HCT116 (cell line): ENCODE results near the gene STH. TPM values are rescaled to one million over a fixed set of nuclear protein-coding genes. Genes with fewer than 3 reads are reported as not detected.

Experiments used
- ATAC-seq: fragments of 200-7000 bp; cut with Tn5 transposase; 2 replicates; pipeline ENCODE4 v1.9.1; 2020; ENCODE audit warnings: mild to moderate bottlenecking, moderate library complexity
- BruUV-seq: library from RNA; stranded (reverse); fragments of 400-500 nt; replicated peaks from 2 replicates; lab custom pipeline; 2021; lab: Mats Ljungman, UMichigan
- CTCF ChIA-PET: fragments of 300-600 bp; sonication (Branson Sonifier 250); formaldehyde crosslinking; loops from one replicate; lab custom pipeline; 2021; ENCODE audit warnings: antibody characterized with exemption; lab: Charles Lee
- POLR2A ChIA-PET: fragments of 300-600, 350-600 bp; sonication (Branson Sonifier 250); formaldehyde crosslinking; loops from one replicate; lab custom pipeline; 2021; ENCODE audit warnings: antibody characterized with exemption; lab: Charles Lee
- RAD21 ChIA-PET, 2 experiments: fragments of 300-600 bp; sonication (Branson Sonifier 250); formaldehyde crosslinking; loops; one replicate each; lab custom pipeline; 2023; ENCODE audit warnings: low total read pairs in 2 of 2; ENCODE audit not compliant: uncharacterized antibody in 2 of 2, unreplicated experiment in 2 of 2, low non-redundant PET in 1 of 2; lab: Charles Lee
- DNase-seq: peaks from one replicate; pipeline ENCODE4 v3.0.0-alpha.2; 2010; ENCODE audit warnings: low read depth, low spot score
- H2AFZ ChIP-seq: fragments of 200-600 bp; shearing (Covaris generic), sonication (generic); 2 replicates; pipeline ENCODE4 v1.6.1; 2017; ENCODE audit warnings: low read depth, mixed run types, mixed read lengths, antibody characterized with exemption, low read length; ENCODE audit not compliant: poor library complexity, severe bottlenecking
- H3K27ac ChIP-seq: 2 replicates; pipeline ENCODE4 v1.5.1; 2012; ENCODE audit warnings: low read depth, low read length
- H3K27me3 ChIP-seq: fragments of 200-600 bp; sonication (generic); 2 replicates; pipeline ENCODE4 v1.6.1; 2016; ENCODE audit warnings: mixed run types, low read length, mixed read lengths; ENCODE audit not compliant: insufficient read depth
- H3K36me3 ChIP-seq, 2 experiments: fragments of 200-500 bp in 1 of 2; fragments of 200-600 bp in 1 of 2; sonication (Bioruptor generic) in 1 of 2; sonication (generic) in 1 of 2; 2 replicates each; pipeline versions ENCODE4 v1.5.1 to v1.6.1; 2014 to 2016; ENCODE audit warnings: low read length in 2 of 2, inconsistent platforms in 1 of 2, mixed read lengths in 1 of 2, mixed run types in 1 of 2; ENCODE audit not compliant: insufficient read depth in 2 of 2, control insufficient read depth in 1 of 2
- H3K4me1 ChIP-seq, 2 experiments: fragments of 200-600 bp in 1 of 2; sonication (generic) in 1 of 2; 2 replicates each; pipeline versions ENCODE4 v1.5.1 to v1.6.1; 2012 to 2017; ENCODE audit warnings: low read length in 2 of 2, inconsistent platforms in 1 of 2, mild to moderate bottlenecking in 1 of 2, mixed read lengths in 1 of 2, mixed run types in 1 of 2, moderate library complexity in 1 of 2; ENCODE audit not compliant: insufficient read depth in 2 of 2, control insufficient read depth in 1 of 2
- H3K4me2 ChIP-seq: fragments of 200-600 bp; sonication (generic); 2 replicates; pipeline ENCODE4 v1.6.1; 2017; ENCODE audit warnings: mixed run types, low read length, mixed read lengths
- H3K4me3 ChIP-seq, 2 experiments: fragments of 200-600 bp in 1 of 2; sonication (generic) in 1 of 2; replicated peaks in 1 of 2; 2 replicates each; pipeline ENCODE4 v1.5.1; 2011 to 2016; ENCODE audit warnings: low read length in 2 of 2, control low read depth in 1 of 2, low read depth in 1 of 2, mild to moderate bottlenecking in 1 of 2, mixed read lengths in 1 of 2, mixed run types in 1 of 2
- H3K79me2 ChIP-seq: fragments of 200-600 bp; sonication (generic); 2 replicates; pipeline ENCODE4 v1.6.1; 2017; ENCODE audit warnings: mild to moderate bottlenecking, mixed run types, low read length, moderate library complexity, mixed read lengths; ENCODE audit not compliant: insufficient read depth
- H3K9ac ChIP-seq: fragments of 200-600 bp; sonication (generic); 2 replicates; pipeline ENCODE4 v1.6.1; 2016; ENCODE audit warnings: low read length, mixed read lengths
- H3K9me2 ChIP-seq: fragments of 200-600 bp; sonication (generic), shearing (Covaris generic); 2 replicates; pipeline ENCODE4 v1.6.1; 2017; ENCODE audit warnings: mixed run types, mild to moderate bottlenecking, moderate library complexity; ENCODE audit not compliant: insufficient read depth
- H3K9me3 ChIP-seq, 2 experiments: fragments of 200-500 bp in 1 of 2; fragments of 200-600 bp in 1 of 2; sonication (Bioruptor generic) in 1 of 2; sonication (generic) in 1 of 2; 2 replicates each; pipeline ENCODE4 v1.6.1; 2014 to 2017; ENCODE audit warnings: low read length in 2 of 2, mixed read lengths in 2 of 2, inconsistent platforms in 1 of 2, low read depth in 1 of 2, mild to moderate bottlenecking in 1 of 2, mixed run types in 1 of 2, moderate library complexity in 1 of 2; ENCODE audit not compliant: control insufficient read depth in 1 of 2, insufficient read depth in 1 of 2
- H4K20me1 ChIP-seq: fragments of 200-600 bp; sonication (generic), shearing (Covaris generic); 2 replicates; pipeline ENCODE4 v1.6.1; 2017; ENCODE audit warnings: mixed run types, mild to moderate bottlenecking, moderate library complexity; ENCODE audit not compliant: insufficient read depth
- EGR1 ChIP-seq: IDR thresholded peaks from 2 replicates; pipeline ENCODE4 v1.6.1; 2012; ENCODE audit warnings: low read depth
- EZH2 ChIP-seq: fragments of 200-600 bp; sonication (generic); IDR thresholded peaks from 2 replicates; pipeline ENCODE4 v1.6.1; 2017; ENCODE audit warnings: antibody characterized with exemption, mixed run types
- EZH2phosphoT487 ChIP-seq: fragments of 200-600 bp; IDR thresholded peaks from 2 replicates; pipeline ENCODE4 v1.6.1; 2018; ENCODE audit warnings: antibody characterized with exemption, borderline replicate concordance
- RAD21 ChIP-seq: IDR thresholded peaks from 2 replicates; pipeline ENCODE4 v1.6.1; 2012; ENCODE audit warnings: low read depth, mild to moderate bottlenecking
- SRF ChIP-seq: IDR thresholded peaks from 2 replicates; pipeline ENCODE4 v1.6.1; 2012; ENCODE audit warnings: low read depth
- TCF7L2 ChIP-seq: IDR thresholded peaks from 2 replicates; pipeline ENCODE4 v1.7.0; 2011; ENCODE audit warnings: borderline replicate concordance, inconsistent platforms; ENCODE audit not compliant: insufficient read depth, insufficient read length; ENCODE audit errors: extremely low read depth
- ZNF274 ChIP-seq: fragments of 200-500 bp; sonication (Bioruptor generic); IDR thresholded peaks from 2 replicates; pipeline ENCODE4 v1.6.1; 2014; ENCODE audit warnings: mild to moderate bottlenecking, low read depth, low read length, inconsistent platforms
- intact Hi-C: fragments of 100-400 bp; cut with micrococcal nuclease; formaldehyde crosslinking; loops from 2 replicates; pipeline ENCODE4 v1.10.0; 2022
- total RNA-seq: library from RNA; stranded (reverse); gene quantifications from one replicate; pipeline ENCODE4 v1.2.1, GENCODE V29; 2021; ENCODE audit not compliant: unreplicated experiment

Gene STH
- total RNA-seq, 1 experiment from 2014 or later, result not detected

GRCh38 chr17:46023783-46024388 is 24.8 kb downstream of the STH start:
- TF ChIP-seq EGR1 (no peak), ZNF274 (no peak), EZH2phosphoT487 (no peak)
- intact Hi-C loops, result no loop called here
- H3K9me3 ChIP-seq, result no peaks in the 10 kb centered on the region
- no peaks in the 10 kb centered on the region for H3K27me3 ChIP-seq
- H3K79me2 ChIP-seq, result no peaks in the 10 kb centered on the region
- H3K36me3 ChIP-seq, result peaks cover 9 to 17% of the 10 kb centered on the region in 2 experiments; a peak in 3 of 4 replicates
- H3K4me3 ChIP-seq, result no peak overlapping the region
- DNase-seq (no peak), ATAC-seq (no peak)
- H2AFZ ChIP-seq, result no peak overlapping the region
- H4K20me1 ChIP-seq, result no peaks in the 10 kb centered on the region
- ChIA-PET POLR2A (no interaction called here), RAD21 (no interaction called here), CTCF (no interaction called here)
- no peaks in the 10 kb centered on the region for H3K4me1 ChIP-seq
- no peak overlapping the region for H3K9ac ChIP-seq
- no peak overlapping the region for H3K4me2 ChIP-seq
- no peak overlapping the region for H3K27ac ChIP-seq
- no peaks in the 10 kb centered on the region for H3K9me2 ChIP-seq
- BruUV-seq, result no TSS peak

- Histone ChIP-seq H3K36me3 (peaks cover 13 to 17% of the 10 kb centered on the region in 2 experiments; a peak in 3 of 4 replicates), H4K20me1 (no peaks in the 10 kb centered on the region), H3K9me2 (no peaks in the 10 kb centered on the region), H3K9ac (no peak overlapping the region), H2AFZ (no peak overlapping the region), H3K9me3 (no peaks in the 10 kb centered on the region), H3K4me2 (no peak overlapping the region), H3K4me1 (no peaks in the 10 kb centered on the region), H3K79me2 (no peaks in the 10 kb centered on the region), H3K4me3 (no peak overlapping the region), H3K27ac (no peak overlapping the region), H3K27me3 (no peaks in the 10 kb centered on the region)
- intact Hi-C loops, result no loop called here
- ATAC-seq (no peak), DNase-seq (no peak)
- ChIA-PET CTCF (no interaction called here), RAD21 (no interaction called here), POLR2A (no interaction called here)
- no TSS peak for BruUV-seq
- TF ChIP-seq EZH2phosphoT487 (no peak), SRF (no peak), RAD21 (no peak), EZH2 (no peak), TCF7L2 (no peak)
These were observed 25.5 kb downstream of the STH start for GRCh38 chr17:46024590-46024989.
